D341Med (cell line): ENCODE data around the gene TCP1.
"Not testable (repeated sequence)": the region's sequence is repeated elsewhere in the genome, so short reads cannot be mapped to it uniquely, and the experiment has no call there.

Source experiments
- DNase-seq: peaks from one replicate; pipeline ENCODE4 v3.0.0; 2012; ENCODE audit warnings: low spot score

TCP1 gene

GRCh38 chr6:159739341-159739740 lies 50.1 kb downstream of the TCP1 start:
- no peak for DNase-seq

GRCh38 chr6:159736908-159737307 lies 52.5 kb downstream of the TCP1 start:
- DNase-seq, result no peak

- DNase-seq, result not testable (repeated sequence)
Observed at GRCh38 chr6:159733395-159733794, 56.0 kb downstream of the TCP1 start.

GRCh38 chr6:159732550-159732949 lies 56.9 kb downstream of the TCP1 start:
- DNase-seq, result not testable (repeated sequence)

GRCh38 chr6:159730332-159730676 lies 59.1 kb downstream of the TCP1 start:
- DNase-seq, result no peak

- DNase-seq, result no peak
Observed at GRCh38 chr6:159729598-159730331, 59.6 kb downstream of the TCP1 start.

- no peak for DNase-seq
Observed at GRCh38 chr6:159728531-159728964, 60.9 kb downstream of the TCP1 start.
